HG03342 (cell line): ENCODE measurements around the gene CCDC38.

Source experiments
- ATAC-seq: cut with Tn5 transposase; IDR thresholded peaks from one replicate; pipeline ENCODE4 v1.9.1; 2021; ENCODE audit warnings: mild to moderate bottlenecking, moderate library complexity; ENCODE audit not compliant: unreplicated experiment

The CCDC38 gene

DNA sequence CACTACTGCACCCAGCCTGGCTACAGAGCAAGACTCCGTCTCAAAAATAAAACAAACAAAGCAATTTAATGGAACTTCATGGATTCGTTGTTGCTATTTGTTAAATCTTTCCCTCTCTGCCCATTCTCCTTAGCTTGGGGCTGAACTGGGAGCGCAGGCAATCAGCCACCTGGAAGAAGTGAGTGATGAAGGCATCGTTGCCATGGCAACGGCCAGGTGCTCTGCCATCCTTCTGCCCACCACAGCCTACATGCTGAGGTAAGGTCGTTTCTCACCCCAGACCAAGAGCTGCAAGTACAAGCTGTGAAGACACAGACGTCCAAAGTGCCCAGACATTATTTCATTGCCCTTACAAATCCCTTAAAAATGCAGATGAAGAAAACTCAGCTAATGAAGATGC, 19.8 kb upstream of the CCDC38 start:
- ATAC-seq: no peak

DNA sequence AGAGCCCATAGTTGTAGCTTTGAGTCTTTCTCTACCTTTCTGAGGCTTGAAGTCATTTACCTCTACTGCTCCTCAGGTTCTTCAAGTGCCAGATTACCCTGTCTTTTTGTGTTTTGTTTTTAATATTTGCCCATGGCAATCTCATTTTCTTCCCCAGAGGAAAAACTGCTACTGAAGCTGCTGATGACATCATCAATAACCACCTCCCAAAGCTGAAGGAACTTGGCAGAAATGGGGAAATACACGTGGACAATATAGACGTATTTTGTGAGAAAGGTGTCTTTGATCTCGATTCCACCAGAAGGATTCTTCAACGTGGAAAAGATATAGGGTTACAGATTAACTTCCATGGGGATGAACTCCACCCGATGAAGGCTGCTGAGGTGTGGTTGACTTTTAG, 17.8 kb upstream of the CCDC38 start:
- no peak for ATAC-seq

DNA sequence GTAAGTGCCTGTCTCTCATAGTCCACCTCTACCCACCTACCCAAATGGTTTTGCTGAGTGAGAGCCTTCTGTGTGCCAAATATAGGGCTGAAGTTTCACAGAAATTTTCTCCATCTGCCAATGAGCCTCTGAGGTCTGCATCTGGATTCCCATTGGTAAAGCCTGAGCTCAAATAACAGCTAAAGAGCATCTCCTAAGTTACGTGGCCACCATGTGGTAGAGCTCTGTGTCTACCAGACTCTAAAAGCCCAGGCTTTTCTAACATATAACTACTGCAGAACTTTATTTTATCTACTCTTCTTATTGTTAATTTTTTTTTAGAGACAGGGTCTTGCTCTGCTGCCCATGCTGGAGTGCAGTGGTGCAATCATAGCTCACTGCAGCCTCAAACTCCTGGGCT, 16.7 kb upstream of the CCDC38 start:
- no peak for ATAC-seq

DNA sequence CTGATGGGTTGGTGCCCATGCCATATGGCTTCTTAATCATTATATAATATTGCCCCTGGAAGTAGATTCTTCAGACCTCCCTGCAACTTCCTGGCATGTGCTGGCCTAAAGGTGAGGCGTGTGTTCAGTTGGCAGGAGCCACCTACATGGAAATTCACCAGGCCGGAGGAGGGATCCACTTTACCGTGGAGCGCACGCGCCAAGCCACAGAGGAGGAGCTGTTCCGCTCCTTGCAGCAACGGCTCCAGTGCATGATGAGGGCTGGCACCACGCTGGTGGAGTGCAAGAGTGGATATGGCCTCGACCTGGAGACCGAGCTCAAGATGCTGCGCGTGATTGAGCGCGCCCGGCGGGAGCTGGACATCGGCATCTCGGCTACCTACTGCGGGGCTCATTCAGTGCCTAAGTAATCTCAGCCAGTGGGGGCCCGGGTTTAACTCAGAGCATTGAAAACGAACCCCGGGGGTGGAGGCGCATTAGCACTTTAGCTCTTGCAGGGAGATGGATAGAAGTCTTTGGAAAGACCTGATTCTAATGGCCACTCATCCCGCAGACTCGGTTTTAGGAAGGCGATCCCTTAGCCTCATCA, 14.2 kb upstream of the CCDC38 start:
- ATAC-seq: no peak

DNA sequence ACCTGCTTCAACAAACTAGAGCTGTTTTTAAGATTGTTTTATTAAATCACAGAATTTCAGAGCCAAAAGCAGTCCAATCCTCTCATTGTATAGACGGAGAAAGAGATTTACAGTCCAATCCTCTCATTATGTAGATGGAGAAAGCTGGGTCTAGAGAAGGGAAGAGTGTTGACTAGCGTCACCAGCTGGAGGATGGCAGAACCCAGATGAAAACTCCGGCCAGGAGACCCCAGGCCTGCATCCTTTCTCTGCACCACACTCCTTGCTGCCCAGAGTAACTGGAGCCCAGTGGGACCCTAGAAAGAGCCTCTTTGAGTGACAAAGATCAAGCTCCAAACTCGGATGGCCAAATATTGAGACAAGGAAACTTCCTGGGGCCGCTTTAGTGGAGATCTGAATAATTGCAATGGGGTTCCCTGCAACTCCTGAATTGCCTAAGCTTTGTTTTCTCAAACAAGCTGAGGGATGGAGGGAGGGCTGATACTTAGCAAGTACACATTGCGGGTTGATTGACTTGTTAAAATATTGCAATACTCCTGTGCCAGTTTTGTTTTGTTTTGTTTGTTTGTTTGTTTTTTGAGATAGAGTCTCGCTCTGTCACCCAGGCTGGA, 13.2 kb upstream of the CCDC38 start:
- ATAC-seq: no peak

DNA sequence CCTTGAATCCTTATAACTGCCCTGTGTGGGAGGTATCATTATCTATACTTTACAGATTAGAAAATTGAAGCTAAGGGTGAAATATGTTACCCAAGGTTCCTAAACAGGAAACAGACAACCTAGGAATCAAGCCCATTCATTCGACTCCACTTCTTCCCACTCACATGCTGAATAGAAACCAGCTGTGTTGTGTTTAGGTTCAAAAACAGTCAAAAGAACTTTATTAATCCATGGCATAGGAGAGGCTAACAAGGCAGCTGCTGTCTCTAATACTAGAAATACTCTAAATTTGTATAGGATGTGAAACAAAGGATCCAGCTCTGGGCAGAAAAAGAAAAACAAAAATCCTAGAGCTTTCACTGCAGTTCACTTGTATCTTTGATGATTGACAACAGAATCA, 10.6 kb upstream of the CCDC38 start:
- ATAC-seq: no peak

DNA sequence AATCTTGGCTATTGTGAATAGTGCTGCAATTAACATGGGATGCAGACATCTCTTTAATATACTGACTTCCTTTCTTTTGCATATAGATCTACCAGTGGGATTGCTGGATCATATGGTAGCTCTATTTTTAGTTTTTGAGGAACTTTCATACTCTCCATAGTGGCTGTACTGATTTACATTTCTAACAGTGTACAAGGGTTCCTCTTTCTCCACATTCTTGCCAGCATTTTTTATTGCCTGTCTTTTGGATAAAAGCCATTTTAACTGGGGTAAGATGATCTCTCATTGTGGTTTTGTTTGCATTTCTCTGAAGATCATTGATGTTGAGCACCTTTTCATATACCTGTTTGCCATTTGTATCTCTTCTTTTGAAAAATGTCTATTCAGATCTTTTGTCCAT, 9.1 kb upstream of the CCDC38 start:
- ATAC-seq: no peak

DNA sequence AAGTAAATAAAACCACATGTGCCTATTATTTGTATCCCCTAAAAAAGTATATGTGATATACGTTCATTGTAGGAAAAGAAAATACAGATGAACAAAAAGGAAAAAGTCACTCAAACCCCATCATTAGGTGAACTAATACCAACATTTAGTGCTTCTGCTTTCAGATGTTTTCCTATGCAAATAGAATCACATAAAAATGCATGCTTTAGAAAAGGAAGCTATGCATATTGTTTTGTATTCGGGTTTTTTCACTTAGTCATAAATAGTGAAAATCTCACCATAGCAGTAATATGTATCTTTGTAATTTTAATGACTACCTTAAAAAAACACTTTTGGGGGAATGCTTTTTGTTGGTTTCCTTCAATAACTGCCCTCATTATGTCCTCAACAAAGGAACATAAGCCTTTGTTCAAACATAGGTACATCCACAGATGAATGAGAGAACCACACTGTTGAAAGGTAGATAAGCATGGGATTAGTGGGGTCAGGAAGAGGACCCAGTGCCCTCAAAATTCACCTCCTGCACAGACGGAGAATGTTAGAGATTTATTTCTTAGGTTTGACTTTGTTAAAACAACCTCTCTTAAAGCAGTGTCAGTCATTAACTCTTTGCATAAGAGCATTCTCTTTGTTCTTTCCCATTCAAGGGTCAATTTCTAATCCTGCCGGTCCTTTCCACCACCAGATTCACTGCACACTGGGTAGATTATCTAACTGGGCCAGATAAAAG, 7.2 kb upstream of the CCDC38 start:
- no peak for ATAC-seq

DNA sequence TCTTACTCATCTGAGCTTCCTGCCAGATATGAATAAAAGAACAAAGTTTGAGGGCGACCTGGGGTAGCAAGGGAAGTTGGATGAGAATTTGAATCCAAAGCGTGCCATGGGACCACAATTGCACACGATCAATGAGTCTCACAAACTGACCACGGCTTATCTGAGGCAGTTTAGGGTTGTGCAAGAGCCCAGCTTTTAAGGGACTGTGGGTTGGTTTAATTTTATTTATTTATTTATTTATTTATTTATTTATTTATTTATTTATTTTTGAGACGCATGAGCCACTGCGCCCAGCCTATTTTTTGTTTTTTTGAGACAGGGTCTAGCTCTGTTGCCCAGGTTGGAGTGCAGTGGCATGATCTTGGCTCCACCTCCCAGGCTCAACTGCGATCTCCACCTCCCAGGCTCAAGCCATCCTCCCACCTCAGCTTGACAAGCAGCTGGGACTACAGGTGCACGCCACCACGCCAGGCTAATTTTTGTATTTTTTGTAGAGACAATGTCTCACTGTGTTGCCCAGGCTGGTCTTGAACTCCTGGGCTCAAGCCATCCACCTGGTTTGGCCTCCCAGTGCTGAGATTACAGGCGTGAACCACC, 1.8 kb upstream of the CCDC38 start:
- no peak for ATAC-seq

DNA sequence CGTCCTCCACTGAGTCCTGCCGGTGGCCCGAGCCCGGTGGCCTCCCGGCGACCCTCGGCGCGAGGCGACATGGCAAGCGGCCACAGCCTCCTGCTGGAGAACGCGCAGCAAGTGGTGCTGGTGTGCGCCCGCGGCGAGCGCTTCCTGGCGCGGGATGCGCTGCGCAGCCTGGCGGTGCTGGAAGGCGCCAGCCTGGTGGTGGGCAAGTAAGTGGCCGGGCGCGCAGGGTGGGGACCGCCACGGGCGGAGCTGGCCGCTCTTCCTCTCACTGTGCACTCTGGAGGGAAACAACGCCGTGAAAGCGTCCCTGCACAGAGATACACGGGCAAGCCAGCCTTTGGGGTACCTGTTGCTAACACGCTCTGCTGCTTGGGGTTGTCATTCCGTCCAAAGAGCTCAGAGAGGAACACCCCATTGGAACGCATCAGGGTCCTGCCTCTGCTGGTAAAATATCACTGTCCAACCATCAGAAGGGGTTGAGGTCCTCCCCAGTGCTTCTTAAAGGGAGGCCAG, 972 bp upstream of the CCDC38 start, which contains the start of gene AMDHD1:
Gene AMDHD1, plus strand, starts transcription at position 2 of the 513 bp plus-strand sequence. Its CDS starts 68 bp downstream, at position 70.
- ATAC-seq: peak; percentile 54

DNA sequence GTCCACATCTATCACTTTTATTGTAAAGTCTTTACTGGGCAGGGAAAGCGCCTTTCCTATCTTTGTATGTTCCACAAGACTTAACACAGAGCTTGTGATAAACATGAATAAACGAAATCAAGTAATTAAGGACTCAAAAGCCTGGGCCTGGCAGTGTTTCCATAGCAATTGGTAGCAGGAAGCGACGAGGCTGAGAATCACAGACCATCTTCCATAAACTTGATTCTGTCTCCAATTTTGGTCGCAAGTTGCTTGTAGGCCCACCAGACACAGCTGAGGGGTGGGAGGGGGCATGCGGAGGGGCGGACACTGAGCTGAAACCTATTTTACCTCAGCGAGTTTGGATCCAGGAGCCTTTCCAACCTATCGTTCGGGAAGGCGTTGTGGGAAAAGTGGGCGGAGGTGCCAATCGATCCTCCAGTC, 302 bp downstream of the CCDC38 start:
- ATAC-seq: no peak

DNA sequence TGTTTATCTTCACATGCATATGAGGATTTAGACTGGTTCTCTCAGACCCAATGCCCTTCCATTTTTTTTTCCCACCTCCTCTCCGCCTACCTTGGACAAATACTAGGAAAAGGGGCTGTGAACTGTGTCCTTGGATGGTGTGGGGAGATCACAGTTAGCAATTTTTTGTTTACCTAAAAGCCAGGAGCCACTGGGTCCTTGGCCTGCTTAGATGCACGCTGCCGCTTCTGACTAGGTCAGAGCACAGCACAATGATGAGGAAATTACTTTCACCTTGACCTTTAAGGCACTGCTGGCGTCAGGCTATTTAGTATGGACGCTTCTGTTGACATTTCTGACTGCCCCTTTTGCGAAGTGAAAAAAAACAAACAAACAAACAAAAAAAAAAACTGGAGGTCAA, 1.9 kb downstream of the CCDC38 start:
- ATAC-seq: no peak

DNA sequence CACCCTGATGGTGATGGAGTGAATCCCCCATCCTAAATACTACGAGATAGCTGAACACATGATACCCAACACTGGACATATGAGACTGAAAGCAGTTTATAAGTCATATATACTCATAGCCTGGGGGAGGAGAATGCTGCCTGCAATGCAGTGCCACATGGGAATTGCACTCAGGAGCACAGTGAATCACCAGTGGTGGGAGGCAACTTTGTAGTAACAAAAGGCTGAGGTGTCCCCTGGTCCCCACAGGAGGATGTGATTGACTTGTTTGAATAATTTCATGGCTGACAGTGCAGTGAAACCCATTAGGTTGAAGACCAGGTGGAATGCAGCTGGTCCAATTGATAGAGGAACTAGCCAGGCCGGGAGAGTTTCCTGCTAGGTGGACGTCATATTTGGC, 20.2 kb downstream of the CCDC38 start:
- ATAC-seq: no peak

DNA sequence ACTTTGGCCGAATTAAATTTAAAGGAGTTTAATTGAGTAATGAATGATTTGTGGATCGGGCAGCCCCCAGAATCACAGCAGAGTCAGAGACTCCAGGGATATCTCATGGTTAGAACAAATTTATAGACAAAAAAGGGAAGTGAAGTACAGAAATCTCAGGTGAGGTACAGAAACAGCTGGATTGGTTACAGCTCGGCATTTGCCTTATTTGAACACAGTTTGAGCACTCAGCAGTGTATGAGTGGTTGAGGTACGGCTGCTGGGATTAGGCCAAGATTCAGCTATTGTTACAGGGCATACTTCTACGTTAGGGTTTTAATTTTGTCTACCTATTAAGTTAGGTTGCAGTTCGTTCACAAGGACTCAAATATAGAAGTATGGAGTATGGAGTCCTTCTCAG, 23.3 kb downstream of the CCDC38 start:
- ATAC-seq: no peak

DNA sequence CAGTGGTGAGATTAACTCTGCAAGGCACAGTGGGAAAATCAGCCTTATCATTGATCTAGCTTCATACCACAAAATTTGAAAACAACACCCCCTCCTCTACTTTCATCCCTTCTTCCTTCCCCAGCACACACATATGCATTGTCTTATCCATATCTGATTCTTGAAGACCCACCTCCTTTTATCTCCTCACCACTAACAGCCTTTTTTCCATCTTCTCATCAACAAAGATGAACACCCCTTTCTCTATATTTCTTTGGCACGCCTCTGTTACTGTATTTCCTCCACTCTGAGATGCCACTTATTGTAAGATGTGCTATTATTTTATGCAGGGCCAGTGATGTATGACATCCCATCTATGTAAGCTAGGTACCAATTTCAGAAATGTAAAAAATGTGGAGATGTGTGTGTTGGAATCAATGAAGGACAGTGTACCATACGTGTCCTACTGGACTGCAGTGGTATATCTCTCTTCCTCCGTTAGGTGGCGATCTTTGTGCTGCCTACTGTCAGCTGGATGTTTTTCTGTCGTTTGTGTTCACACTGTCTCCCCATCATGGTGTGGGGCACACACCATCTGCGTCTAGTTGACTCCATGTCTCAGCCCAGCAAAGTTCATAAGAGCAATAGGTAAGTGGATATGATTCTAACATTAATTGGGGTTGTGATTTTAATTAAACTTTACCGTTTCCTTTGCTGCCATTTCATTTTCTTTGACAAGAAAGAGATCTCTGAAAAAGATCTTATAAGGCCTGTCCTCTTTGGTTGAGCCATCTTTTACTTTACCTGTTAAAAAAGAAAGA, 24.0 kb downstream of the CCDC38 start:
- peak; percentile 90 for ATAC-seq

DNA sequence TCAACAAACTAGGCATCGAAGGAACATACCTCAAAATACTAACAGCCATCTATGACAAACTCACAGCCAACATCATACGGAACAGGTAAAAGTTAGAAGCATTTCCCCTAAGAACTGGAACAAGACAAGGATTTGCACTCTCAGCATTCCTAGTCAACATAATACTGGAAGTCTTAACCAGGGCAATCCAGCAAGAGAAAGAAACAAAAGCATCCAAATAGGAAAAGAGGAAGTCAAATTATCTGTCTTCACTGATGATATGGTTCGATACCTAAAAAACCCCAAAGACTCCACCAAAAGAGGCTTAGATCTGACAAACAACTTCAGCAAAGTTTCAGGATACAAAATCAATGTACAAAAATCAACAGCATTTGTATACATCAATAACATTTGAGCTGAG, 32.5 kb downstream of the CCDC38 start:
- ATAC-seq: no peak

DNA sequence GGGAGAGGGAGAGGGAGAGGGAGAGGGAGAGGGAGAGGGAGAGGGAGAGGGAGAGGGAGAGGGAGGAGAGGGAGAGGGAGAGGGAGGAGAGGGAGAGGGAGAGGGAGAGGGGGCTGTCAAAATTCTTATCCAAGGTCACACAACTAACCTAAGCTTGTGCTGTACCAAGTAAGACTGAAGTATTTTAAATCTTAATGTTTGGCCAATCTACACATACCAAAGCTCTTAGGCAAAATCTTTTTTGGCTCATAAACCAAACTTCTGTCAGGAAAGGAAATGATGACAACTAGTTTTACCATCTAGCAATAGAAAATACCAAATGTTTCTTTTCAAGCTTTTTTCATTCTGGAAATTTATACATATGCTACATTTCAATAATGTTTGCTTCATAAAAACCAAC, 33.8 kb downstream of the CCDC38 start:
- no peak for ATAC-seq

DNA sequence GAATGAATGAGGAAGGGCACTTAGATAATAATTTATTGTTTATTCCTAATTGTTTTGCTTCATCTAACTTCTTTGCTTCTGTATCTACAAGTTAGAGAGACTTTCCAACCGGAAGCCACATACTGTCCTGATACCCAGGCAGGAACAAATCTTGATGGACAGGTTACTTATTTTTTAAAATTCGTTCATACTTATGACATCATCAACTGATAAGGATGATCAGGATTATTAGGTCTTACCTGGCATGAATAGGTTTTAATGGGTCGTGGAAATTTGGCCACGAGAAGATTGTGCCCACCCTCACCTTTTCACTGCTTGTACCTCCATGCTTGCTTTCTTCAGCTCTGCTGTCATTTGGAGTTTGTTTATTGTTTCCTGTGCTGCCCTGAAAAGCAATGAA, 44.3 kb downstream of the CCDC38 start:
- ATAC-seq: no peak

DNA sequence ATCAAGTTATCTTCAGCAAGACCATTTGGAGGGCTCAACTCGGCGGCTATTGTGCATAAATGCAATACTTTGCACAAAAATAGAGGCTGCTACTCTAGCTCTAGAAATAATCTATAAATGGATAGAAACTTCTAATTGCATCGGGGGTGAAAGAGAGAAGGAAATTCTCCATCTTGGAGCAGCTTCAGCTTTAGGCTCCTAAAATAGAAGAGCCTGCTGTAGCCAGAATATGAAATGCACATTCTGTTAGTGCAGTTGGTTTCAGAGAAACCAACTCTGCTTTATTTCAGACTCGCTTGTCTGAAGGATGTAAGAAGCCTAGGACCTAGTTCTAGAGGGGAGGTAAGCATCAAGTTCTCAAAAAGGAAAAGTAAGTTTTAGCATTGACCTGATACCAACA, 45.6 kb downstream of the CCDC38 start:
- ATAC-seq: no peak

DNA sequence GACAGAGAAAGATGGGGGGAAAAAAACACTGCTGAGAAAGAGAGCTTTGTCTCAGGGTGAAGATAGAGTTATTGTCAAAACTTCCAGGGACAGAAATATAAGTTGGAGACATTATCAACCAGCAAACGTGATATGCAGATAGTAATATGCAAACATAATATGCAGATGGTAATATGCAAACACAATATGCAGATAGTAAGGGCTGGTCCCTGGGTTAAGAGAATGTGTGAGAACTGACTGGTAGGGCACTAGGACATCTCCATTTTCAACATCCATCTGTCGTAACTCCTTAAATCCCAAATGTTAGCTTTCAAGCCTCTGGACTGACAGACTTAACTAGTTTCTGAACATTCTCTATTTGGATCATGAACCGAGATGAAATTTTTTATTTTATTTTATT, 51.5 kb downstream of the CCDC38 start:
- ATAC-seq: no peak

DNA sequence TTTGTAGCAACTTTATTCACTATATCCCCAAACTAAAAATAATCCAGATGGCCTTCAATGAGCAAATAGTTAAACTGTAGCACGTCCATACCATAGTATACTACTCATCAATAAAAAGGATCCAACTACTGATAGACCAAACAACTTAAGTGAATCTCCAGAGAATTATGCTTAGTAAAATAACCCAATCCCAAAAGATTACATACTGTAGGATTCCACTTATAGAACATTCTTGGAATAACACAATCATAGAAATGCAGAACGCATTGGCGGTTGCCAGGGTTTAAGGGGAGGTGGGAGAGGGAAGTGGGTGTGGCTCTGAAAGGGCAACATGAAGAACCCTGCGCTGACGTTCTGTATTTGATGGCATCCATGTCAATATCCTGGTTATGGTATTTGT, 55.1 kb downstream of the CCDC38 start:
- ATAC-seq: no peak
